ENCODE results near the gene HOXD11.

DNA sequence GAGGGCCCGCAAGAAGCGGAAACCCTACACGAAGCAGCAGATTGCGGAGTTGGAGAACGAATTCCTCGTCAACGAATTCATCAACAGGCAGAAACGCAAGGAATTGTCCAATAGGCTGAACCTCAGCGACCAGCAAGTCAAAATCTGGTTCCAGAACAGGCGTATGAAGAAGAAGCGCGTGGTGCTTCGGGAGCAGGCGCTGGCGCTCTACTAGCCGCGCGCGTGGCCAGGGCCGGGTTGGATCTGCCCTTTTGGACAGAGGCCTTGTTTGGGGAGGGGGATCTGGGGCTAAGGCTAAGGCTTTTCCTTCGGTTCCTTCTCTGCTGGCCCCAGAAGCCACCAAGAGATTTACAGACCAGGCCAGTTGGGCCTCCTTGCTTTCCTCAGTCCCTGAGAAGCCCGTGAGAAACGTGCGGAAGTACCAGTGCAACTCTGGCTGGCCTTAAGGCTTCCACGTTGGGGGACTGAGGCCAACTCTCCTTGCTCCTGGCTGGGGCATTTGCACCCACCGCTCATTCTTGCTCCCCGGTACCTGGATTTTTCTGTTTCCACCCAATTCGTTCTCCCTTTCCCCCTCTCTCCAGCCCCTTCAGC is 6.4 kb upstream of the HOXD11 start:
- no peak for TF ChIP-seq ZNF146 (CRISPR knock-in tag; IDR thresholded peaks at IDR 0.05; ENCODE audit: unreplicated experiment)
- TF ChIP-seq, protein P1, sequence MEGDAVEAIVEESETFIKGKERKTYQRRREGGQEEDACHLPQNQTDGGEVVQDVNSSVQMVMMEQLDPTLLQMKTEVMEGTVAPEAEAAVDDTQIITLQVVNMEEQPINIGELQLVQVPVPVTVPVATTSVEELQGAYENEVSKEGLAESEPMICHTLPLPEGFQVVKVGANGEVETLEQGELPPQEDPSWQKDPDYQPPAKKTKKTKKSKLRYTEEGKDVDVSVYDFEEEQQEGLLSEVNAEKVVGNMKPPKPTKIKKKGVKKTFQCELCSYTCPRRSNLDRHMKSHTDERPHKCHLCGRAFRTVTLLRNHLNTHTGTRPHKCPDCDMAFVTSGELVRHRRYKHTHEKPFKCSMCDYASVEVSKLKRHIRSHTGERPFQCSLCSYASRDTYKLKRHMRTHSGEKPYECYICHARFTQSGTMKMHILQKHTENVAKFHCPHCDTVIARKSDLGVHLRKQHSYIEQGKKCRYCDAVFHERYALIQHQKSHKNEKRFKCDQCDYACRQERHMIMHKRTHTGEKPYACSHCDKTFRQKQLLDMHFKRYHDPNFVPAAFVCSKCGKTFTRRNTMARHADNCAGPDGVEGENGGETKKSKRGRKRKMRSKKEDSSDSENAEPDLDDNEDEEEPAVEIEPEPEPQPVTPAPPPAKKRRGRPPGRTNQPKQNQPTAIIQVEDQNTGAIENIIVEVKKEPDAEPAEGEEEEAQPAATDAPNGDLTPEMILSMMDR (IDR thresholded peaks at IDR 0.05 in 2 of 3, conservative IDR thresholded peaks at IDR 0.05 in 1 of 3; ENCODE audit: insufficient read depth in 2 of 3, low read depth in 1 of 3, low read length in 3 of 3) = no peak
- no peak for TF ChIP-seq ZNF253 (CRISPR knock-in tag; conservative IDR thresholded peaks at IDR 0.05)
- TF ChIP-seq MCM3 (IDR thresholded peaks at IDR 0.05) = no peak
- TF ChIP-seq, protein P2, sequence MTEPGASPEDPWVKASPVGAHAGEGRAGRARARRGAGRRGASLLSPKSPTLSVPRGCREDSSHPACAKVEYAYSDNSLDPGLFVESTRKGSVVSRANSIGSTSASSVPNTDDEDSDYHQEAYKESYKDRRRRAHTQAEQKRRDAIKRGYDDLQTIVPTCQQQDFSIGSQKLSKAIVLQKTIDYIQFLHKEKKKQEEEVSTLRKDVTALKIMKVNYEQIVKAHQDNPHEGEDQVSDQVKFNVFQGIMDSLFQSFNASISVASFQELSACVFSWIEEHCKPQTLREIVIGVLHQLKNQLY (CRISPR knock-in tag; conservative IDR thresholded peaks at IDR 0.05) = no peak
- no peak for TF ChIP-seq CBFB (CRISPR knock-in tag; IDR thresholded peaks at IDR 0.05)
- TF ChIP-seq HDAC2 (IDR thresholded peaks at IDR 0.05) = no peak
- no peak for TF ChIP-seq GABPA (tag; conservative IDR thresholded peaks at IDR 0.05; ENCODE audit: low read depth)
- TF ChIP-seq, protein P3, sequence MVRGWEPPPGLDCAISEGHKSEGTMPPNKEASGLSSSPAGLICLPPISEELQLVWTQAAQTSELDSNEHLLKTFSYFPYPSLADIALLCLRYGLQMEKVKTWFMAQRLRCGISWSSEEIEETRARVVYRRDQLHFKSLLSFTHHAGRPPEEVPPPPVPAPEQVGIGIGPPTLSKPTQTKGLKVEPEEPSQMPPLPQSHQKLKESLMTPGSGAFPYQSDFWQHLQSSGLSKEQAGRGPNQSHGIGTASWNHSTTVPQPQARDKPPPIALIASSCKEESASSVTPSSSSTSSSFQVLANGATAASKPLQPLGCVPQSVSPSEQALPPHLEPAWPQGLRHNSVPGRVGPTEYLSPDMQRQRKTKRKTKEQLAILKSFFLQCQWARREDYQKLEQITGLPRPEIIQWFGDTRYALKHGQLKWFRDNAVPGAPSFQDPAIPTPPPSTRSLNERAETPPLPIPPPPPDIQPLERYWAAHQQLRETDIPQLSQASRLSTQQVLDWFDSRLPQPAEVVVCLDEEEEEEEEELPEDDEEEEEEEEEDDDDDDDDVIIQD (CRISPR knock-in tag; IDR thresholded peaks at IDR 0.05) = no peak
- no peak for TF ChIP-seq CREB1 (IDR thresholded peaks at IDR 0.05)
- TF ChIP-seq CREB1 (CRISPR knock-in tag; IDR thresholded peaks at IDR 0.05) = no peak
- no peak for TF ChIP-seq TCF7 (IDR thresholded peaks at IDR 0.05; ENCODE audit: borderline replicate concordance)
- TF ChIP-seq ZNF583 (CRISPR knock-in tag; IDR thresholded peaks at IDR 0.05) = no peak
- TF ChIP-seq ZBTB17 (CRISPR knock-in tag; IDR thresholded peaks at IDR 0.05) = no peak

Data from K562 (cell line).